GM18508 (cell line): ENCODE results near the gene AAMP.
A peak's percentile ranks its signal among the peaks of the same experiment; 100 is the strongest.

Experiments
- ATAC-seq: cut with Tn5 transposase; IDR thresholded peaks from one replicate; pipeline ENCODE4 v1.9.1; 2021; ENCODE audit warnings: moderate number of reproducible peaks; ENCODE audit not compliant: insufficient read depth, unreplicated experiment

Gene AAMP

DNA sequence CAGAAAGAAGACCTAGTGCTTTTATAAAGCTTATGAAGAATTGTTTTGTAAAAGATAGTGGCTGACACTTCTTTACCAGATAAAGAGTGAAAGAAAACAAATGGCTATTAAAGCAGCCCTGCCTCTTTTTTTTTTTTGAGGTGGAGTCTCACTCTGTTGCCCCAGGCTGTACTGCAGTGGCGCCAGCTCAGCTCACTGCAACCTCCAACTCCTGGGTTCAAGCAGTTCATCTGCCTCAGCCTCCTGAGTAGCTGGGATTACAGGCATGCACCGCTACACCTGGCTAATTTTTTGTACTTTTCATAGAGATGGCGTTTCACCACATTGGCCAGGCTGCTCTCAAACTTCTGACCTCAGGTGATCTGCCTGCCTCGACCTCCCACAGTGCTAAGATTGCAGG lies 40.1 kb downstream of the AAMP start:
- ATAC-seq, result no peak

DNA sequence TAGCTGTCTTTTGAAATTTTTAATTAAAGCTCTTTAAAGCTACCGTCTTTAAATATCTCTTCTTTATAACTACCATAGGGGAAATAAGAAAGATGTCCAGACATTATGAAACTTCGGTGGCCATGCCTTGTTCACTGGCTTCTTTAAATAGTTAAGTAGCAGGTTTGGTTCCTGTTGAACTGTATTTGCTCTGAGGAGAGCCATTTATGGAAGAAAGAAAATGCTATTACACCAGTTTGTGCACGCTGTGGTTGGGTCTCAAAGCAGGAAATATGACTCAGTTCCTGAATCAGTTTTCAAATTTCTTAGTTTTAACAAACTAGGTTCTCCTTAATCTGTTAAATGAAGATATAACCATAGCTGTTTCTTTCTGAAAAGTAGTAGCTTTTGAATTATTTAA lies 40.7 kb downstream of the AAMP start:
- peak; percentile 70 for ATAC-seq

DNA sequence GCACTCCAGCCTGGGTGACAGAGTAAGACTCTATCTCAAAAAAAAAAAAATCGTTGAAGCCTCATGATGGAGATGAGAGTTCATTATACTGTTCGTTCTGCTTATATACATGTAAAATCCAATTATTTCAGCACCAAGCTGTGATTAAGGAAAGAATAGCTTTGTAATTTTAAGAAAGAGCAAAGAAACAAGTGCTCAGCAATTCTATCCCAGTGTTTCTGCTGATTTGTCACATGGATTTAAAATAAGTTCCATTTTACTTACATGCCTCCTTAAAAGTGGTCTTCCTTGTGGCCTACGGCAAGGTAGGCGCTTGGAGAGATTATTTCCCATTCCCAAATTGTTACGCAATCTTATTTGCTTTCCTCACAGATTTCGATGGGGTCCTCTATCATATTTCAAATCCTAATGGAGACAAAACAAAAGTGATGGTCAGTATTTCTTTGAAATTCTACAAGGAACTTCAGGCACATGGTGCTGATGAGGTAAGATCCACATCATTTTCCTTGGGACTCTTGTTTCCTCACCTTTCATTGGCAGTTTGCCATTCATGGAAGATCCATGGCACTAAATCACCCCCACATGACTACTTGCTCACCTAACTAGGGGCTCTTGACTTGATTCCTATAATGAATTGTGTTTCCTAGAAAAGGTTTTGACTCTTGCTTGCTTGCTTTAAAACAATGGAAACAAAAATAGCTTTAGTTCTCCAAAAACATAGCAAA lies 41.4 kb downstream of the AAMP start:
- no peak for ATAC-seq

DNA sequence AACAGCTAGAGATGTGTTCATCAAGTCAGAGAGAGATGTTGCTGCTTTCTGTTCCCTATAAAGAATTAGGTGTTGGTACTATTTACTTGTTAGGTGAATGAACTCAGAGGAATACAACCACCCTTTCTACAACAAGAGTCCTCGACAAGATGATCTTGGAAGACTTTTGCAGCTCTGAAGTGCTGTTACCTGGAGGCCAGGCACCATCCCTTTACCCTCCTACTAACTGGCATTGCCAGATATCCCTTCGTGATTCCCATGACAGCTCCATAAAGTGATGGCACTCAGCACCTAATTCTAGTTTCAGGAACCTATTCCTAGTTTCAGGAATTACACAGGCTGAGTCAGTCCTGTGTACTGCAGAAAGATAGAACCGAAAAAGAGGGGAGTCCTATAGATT lies 43.0 kb downstream of the AAMP start:
- no peak for ATAC-seq

DNA sequence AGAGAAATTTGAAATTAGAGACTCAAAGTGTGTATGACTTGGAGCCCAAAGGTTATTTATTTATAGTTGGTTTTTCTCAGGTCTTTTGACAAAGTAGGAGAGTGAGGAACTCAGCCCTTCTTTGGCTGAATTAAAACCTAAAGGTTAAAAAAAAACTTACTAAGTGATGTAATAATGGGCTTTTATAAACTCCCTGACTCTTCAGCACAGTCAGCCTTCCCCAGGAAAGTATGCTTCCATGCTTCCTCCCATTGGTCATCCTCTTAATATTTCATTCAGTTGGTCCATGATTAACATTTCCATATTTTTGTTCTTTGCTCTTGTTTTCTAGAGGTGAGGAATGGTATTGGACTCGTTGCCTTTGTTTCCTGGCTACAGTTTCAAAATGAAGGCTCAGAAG lies 45.8 kb downstream of the AAMP start:
- ATAC-seq, result no peak

DNA sequence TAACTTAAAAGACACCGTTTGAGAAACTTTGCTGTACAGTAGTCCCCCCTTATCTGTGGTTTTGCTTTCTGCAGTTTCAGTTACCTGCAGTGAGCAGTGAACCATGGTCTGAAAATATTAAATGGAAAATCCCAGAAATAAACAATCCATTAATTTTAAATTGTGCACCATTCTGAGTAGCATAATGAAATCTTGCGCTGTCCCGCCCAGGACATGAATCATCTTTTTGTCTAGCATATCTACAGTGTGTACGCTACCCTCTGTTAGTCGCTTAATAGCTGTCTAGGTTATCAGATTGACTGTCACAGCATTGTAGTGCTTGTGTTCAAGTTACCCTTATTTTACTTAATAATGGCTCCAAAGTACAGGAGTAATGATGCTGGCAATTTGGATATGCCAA lies 46.9 kb downstream of the AAMP start:
- ATAC-seq, result no peak

DNA sequence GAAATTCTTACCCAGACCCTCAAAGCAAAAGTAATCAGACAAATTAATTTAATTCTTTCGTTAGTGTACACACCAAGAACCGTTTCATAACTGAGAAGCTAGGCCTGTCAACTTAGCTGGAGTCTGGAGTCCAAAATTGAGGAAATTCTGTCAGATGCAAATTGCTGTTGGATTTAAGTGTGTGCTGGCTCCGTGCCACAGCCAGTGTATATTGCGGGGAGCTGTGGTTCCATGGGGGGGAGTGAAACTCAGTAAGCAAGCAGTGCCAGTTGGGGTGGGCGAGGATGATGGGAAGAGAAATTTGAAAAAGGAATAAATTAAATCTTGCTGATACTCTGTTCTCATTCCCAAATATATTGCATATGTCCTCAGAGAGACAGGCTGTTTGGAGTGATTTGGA lies 48.9 kb downstream of the AAMP start:
- no peak for ATAC-seq

DNA sequence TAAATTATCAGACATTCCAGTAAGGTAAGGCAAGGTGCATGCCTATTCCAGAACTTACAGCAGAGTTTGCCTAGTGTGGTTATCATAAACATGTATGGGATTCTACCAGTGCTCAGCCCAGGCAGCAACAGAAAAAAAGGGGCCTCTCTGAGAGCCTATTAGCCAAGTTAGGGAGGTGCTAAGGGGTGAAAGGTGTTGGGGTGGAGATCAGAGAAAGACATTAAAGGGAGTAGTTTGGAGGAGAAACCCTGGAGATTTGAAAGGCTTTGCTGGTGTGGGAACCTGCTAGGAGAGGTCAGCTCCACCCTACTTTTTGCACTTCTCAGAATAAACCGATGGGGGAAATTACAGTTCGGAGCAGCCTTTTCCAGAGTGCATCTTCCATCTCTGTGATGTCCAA lies 50.0 kb downstream of the AAMP start:
- no peak for ATAC-seq

DNA sequence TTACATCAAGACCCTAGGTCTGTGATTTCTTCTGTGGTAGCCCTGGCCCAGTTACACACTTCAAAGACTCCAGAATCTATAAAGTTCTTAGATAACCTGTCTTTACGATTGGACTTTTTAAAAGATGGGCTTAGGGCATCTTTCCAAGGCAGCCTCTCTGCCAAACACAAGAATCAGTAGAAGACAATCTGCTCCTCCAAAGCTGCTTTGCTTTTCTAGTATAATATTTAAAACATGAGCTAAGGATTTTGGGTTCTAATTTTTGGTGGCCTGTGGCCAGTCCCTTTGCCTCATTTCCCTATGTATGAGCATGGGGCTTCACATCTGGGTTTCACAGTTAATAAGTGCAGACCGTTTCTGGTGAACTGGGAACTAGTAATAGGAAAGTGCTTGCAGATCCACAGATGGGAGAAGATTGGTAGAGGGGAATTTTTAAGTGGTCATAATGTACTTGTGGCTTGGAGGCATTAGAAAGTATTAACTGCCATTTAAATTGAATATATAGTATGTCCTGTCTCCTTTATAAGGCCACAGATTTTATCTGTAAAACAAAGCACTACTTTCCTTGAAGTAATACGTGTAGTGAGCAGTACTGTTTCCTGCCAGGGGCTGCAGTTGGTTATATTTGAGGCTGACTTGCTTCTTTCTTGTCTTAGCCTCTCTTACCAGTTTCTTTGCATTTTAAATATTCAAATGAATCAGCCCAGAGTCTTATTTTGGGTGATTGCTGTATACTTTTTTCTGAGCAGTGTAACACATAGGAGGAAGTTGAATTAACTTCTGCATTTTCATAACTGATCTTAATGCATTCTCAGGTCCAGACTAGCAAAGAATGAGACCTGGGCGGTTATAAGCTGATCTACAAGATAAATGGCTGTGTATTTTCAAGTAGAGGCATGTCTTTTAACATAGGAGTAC lies 51.4 kb downstream of the AAMP start:
- ATAC-seq, result peak; percentile 33

DNA sequence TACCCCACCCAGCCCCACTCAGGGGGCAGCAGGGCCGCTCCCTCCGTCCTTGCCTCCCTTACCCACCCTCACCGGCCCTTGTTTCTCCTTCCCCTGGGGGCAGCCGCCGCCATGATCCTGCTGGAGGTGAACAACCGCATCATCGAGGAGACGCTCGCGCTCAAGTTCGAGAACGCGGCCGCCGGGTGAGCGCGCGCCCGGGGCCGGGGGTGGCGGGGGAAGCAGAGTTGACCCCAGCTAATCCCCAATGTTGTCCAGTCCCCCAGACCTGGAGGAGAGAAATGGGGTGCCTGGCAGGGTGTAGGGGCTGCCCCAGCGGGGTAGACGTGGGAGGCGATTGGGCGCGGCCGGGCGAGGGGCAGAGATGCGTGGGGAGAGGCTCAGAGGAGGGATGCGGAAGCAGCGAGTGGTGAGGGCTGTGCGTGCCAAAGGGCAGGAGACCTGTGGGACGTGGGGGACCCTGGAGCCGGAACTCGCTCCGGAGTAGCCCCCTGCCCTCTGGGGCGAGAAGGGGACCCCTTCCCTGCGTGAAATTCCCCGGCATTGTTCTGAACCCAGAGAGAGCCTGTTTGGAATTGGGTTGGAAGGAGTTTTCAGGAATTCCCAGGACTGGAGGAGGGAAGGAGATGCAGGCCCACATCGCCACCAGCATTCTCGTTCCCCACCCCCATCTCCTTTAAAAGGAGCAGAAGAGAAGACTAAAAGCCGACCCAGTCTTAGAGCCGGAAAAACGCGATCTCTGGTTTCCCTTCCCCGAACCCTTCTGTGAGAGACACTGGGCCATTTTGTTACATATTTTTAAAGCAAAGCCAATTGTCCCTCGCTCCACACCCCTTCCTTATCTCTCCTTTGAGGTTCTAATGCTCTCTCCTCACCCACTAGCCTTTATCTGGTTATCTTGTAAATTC lies 52.3 kb downstream of the AAMP start:
- no peak for ATAC-seq

DNA sequence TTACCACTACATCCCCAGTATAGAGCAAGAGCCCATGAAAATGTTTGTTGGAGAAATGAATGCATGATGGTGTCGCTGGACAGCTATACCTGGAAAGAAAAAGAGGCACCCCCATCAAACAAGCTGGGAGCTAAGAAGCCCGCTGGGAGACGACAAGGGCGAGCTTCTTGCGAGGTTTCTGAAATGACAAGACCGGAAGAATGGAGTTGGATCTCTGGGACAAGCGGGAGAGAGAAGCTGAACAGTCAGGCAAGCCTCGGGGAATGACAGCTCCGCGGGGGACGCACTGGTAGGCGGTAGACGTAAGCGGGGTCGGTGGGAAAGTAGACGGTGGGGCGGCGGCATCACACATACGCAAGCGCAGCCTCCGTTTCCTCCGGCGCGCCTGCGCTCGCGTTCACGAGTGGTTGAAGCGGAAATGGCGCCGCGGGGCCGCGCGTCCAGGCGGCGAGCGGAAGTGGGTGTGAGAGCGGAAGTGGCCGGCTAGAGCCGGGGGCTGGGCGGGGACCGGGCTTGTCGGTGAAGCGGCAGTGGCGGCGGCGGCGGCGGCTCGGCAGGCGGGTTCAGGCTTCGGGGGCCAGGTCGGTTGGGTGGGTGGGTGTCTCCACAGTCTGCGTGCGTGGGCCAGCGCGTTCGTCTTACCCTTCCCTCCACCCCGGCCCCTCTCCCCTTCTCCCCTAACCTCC lies 53.1 kb downstream of the AAMP start, which contains the start of gene ARPC2:
Gene ARPC2 (plus strand): TSS at position 516 of the 686 bp plus-strand sequence. CDS start 282 bp downstream, outside the sequence.
- peak; percentile 31 for ATAC-seq

DNA sequence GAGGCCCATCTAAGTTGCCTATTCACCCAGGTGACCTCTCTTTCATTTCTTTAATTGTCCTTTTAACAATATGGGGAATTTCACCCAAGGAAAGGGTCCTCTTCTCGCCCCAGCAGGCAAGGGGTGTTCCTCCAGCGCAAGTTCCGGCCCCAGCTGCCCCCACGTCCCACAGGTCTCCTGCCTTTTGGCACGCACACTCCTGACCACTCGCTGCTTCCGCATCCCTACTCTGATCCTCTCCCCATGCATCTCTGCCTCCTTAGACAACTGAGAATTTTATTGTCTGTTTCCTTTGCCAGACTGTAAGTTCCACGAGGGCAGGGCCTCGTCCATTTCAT lies 53.6 kb downstream of the AAMP start:
- no peak for ATAC-seq
